Peyer's patch (tissue), 4 donors: ENCODE results near the gene KIAA1671.

Experiments
- POLR2A ChIP-seq, 2 donors: fragments of 450-650 bp; IDR thresholded peaks; one replicate each; pipeline ENCODE4 v1.5.1; 2017; ENCODE audit warnings: antibody characterized with exemption in 2 of 2, mild to moderate bottlenecking in 2 of 2, moderate library complexity in 2 of 2
- TF ChIP-seq, protein P1 (sequence below), 6 experiments: fragments of 450-650 bp in 4 of 6; fragments of 200-600 bp in 2 of 6; sonication (generic) in 1 of 6; IDR thresholded peaks; one replicate each; pipeline ENCODE4 v1.5.1; 2017 to 2019; ENCODE audit warnings: antibody characterized with exemption in 6 of 6, mild to moderate bottlenecking in 3 of 6, moderate library complexity in 1 of 6

DNA sequence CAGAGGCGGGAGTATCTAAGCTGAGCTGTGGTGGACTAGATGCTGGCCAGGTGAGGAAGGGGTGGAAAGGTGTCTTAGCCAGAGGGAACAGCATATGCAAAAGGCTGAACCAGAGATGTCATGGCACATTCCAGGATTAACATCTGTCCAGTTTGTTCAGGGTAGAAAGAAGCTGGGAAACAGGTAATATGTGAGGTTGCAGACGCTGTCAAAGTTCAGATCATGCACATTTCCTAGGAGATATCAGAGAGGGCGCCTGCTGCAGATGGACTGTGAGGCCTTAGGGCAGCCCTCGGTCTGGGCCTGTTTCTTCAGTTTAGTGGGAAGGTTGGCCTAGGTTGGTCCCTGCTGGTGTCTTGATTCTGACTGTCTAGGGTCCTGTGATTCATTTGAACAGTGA is 149.5 kb downstream of the KIAA1671 start:
- TF ChIP-seq, protein P1, sequence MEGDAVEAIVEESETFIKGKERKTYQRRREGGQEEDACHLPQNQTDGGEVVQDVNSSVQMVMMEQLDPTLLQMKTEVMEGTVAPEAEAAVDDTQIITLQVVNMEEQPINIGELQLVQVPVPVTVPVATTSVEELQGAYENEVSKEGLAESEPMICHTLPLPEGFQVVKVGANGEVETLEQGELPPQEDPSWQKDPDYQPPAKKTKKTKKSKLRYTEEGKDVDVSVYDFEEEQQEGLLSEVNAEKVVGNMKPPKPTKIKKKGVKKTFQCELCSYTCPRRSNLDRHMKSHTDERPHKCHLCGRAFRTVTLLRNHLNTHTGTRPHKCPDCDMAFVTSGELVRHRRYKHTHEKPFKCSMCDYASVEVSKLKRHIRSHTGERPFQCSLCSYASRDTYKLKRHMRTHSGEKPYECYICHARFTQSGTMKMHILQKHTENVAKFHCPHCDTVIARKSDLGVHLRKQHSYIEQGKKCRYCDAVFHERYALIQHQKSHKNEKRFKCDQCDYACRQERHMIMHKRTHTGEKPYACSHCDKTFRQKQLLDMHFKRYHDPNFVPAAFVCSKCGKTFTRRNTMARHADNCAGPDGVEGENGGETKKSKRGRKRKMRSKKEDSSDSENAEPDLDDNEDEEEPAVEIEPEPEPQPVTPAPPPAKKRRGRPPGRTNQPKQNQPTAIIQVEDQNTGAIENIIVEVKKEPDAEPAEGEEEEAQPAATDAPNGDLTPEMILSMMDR (IDR thresholded peaks at IDR 0.05), result no peak
- TF ChIP-seq POLR2A (IDR thresholded peaks at IDR 0.05), result no peak
